Left ventricle myocardium superior (tissue), 1 donor: ENCODE data around the gene GPC3. TPM values are rescaled to one million over a fixed set of nuclear protein-coding genes. Genes with fewer than 3 reads are reported as not detected.
"Not testable (repeated sequence)": the region's sequence is repeated elsewhere in the genome, so short reads cannot be mapped to it uniquely, and the experiment has no call there.

Experiments used
- ATAC-seq: fragments of 200-7000 bp; cut with Tn5 transposase; one replicate; pipeline ENCODE4 v1.9.1; 2020; ENCODE audit warnings: mild to moderate bottlenecking, moderate library complexity
- DNase-seq: peaks from one replicate; pipeline ENCODE4 v3.0.0-alpha.2; 2020
- intact Hi-C: fragments of 100-400 bp; cut with micrococcal nuclease; formaldehyde crosslinking; loops from one replicate; pipeline ENCODE4 v1.11.0; 2022
- total RNA-seq: library from RNA; stranded (reverse); fragmentation: NEBNext Ultra II Directional; extraction: Animal tissue kit (Norgen Biotek cat#: 25700); gene quantifications from one replicate; pipeline ENCODE4 v1.2.1, GENCODE V29; 2021
- donor health status: DM: no; HTN: yes; CAD: no; lungs with severe emphysema.

Gene GPC3
- total RNA-seq, 1 donor from 2014 or later = 4.2 TPM

DNA sequence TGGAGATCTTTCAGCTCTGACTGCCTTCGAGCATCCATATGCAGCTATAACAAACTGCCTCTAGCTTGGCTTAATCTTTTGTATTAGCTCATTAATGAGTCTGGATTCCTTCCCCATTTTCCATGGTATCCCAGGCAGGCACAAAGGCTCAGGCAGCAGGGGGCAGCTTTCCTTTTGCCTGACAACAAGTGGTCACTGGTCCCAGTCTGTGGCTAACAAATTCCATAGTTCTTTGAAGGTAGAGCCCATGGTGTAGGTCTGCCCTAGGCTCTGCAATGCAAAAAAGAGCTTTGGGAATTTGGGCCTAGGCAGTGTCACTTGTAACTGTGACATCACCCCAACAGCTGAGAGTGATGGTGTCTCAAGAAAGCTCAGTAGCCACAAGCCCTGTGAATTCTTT lies 335.7 kb downstream of the GPC3 start:
- no peak for DNase-seq
- ATAC-seq = no peak
- intact Hi-C loops = no loop called here

GRCh38 chrX:133648594-133648993 lies 336.8 kb downstream of the GPC3 start:
- no peak for ATAC-seq

DNA sequence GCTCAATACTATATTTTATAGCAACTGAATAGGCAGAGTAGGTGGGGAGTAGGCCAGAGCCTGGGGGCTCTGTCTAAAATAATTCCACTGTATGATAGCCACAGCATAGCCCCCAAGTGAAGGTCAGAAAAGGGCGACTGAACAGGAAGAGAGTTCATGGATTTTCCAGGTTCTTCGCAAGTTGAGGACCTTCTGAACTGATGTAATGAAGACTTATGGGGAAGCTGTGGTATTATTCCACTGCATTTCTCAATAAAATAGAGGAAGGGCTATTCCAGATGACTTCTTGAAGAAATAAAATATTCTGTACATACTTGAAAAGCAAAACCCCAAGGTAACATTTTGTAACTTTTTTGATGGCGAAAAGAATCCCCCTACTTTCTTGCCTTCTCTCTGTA lies 338.7 kb downstream of the GPC3 start:
- intact Hi-C loops = no loop called here
- ATAC-seq = no peak

More at GRCh38 chrX:133648594-133648993, 336.8 kb downstream of the GPC3 start:
- intact Hi-C loops = no loop called here
- no peak for DNase-seq

DNA sequence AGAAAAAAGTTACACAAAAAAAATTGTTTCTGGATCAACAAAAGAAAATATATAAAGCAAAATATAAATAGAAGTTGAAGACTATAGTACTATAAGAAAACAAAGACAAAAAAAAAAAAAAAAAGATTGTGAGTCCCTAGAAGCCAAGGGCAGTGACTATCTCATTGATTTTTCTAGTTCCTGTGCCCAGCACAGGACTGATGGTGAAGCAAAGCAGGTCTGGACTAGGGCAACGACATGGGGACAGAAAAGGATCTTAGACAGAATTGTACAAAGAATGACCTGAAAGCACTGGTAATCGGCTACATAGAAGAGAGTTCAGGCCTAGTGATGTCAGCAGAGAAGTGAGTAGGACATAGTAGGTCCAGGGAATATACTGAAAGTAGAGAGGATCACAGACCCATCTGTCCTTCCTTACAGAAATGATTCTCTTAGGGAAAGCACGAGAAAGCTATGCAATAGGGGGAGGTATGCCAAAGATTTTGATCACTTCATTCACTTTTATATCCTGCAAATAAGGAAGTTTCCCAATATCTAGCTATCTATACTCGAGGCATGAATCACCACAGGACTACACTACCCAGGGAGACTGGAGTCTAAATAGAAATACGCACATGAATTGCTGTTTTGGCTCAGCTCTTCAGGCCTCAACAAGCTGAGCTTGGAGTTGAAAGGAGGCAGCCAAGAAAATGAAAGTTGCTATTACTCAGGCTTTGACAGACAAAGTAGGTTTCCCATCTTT lies 339.2 kb downstream of the GPC3 start:
- ATAC-seq = peak; percentile 87
- DNase-seq = no peak
- intact Hi-C loops = no loop called here

More for the DNA sequence above, 338.7 kb downstream of the GPC3 start:
- DNase-seq = no peak

- intact Hi-C loops = no loop called here
- DNase-seq (no peak), ATAC-seq (peak; percentile 60)
Measured at GRCh38 chrX:133645256-133645655, 340.1 kb downstream of the GPC3 start.

GRCh38 chrX:133640161-133641015 lies 345.0 kb downstream of the GPC3 start:
- ATAC-seq (no peak), DNase-seq (no peak)
- intact Hi-C loops = no loop called here

DNA sequence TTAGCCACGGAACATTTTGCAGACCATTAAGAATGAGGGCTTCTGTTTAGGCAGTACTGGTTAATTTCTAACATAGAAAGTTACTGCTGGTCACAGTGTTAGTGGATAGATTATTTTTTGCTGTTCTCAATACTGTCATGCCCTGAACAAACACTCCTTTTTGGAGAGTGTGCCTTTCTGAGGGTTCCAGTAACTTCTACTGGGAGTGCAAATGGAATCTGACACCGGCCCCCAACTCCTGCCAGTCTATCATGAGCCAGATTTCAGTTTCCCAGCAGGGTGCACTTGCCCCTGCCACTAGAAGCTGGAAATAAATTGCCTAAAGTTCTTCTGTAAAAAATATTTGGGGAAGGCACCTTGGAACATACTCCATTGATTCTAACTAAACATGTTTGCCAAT lies 345.7 kb downstream of the GPC3 start:
- intact Hi-C loops = no loop called here
- ATAC-seq (no peak), DNase-seq (no peak)

DNA sequence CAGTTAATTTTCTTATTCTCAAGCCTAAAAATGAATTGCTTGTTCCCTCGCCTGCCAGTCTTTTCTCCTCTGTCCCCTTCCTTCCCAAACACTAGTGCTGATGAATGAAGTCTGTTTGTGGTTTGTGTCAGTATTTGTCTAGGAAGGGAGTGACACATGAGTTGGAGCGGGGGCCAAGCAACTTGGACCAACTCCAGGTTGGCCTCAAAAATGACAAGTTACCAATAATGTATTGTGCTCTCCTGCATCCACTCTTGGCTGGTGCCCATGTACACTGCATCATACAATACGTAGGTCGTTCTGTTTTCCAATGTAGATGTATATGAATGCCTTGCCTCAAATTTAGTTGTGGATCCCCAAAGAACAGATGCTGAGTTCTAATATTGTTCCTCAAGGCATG lies 347.1 kb downstream of the GPC3 start:
- ATAC-seq (no peak), DNase-seq (no peak)
- intact Hi-C loops = no loop called here

GRCh38 chrX:133637765-133638164 lies 347.6 kb downstream of the GPC3 start:
- intact Hi-C loops = no loop called here

DNA sequence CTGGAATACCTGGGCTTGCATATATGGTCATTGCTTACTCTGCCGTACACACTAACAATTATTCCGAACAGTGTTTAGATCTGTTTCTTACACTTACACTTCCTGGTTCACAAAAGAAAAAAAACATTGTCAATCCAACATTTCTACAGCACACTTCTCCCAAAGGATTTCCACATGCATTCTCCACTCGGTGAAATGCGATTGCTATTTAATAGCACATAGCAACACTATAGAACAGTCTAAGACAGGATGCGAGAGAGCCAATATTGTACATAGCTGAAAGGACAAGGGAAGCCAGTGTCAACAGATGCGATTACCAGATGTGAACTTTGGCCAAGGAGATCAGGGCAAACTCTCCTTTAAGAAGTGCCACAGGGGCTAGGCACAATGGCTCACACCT lies 349.4 kb downstream of the GPC3 start:
- intact Hi-C loops = no loop called here
- DNase-seq (no peak), ATAC-seq (no peak)

More at GRCh38 chrX:133637765-133638164, 347.6 kb downstream of the GPC3 start:
- DNase-seq = no peak
- ATAC-seq = no peak

- intact Hi-C loops = no loop called here
- ATAC-seq = no peak
- DNase-seq = no peak
Measured at GRCh38 chrX:133634416-133634815, 351.0 kb downstream of the GPC3 start.

DNA sequence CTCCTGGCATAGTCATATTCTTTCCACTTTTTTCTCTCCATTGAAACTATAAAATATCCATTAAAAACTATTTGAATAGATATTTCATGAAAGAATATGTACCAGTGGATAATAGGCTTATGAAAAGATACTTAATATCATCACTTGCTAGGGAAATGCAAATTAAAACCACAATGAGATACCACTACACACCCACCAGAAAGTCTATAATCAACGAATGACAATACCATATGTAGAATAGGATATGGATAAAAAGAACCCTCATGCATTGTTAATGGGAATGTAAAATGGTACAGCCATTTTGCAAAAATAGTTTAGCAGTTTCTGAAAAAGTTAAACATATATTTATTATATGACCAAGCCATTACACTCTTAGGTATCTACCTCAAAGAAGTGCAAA lies 351.4 kb downstream of the GPC3 start:
- DNase-seq (no peak), ATAC-seq (no peak)
- intact Hi-C loops = no loop called here

DNA sequence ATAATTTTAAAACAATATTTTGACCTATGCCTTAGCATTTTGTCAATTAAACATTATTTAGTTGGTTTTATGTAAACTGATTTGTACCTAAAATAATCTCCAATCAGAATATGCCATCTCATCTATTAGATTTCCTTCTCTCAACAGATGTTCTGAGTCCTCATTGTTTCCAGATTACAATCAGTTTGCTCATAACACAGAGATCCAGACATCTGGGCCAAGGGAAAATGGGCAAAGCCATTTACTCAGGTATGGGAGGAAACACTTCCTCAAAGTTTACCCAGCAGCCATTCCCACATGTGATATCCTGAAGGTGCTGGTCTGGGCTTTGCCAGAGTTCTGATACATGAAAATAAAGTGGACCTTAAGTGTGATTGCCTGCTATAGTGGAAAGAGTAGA lies 352.2 kb downstream of the GPC3 start:
- DNase-seq = no peak
- ATAC-seq = no peak
- intact Hi-C loops = no loop called here

DNA sequence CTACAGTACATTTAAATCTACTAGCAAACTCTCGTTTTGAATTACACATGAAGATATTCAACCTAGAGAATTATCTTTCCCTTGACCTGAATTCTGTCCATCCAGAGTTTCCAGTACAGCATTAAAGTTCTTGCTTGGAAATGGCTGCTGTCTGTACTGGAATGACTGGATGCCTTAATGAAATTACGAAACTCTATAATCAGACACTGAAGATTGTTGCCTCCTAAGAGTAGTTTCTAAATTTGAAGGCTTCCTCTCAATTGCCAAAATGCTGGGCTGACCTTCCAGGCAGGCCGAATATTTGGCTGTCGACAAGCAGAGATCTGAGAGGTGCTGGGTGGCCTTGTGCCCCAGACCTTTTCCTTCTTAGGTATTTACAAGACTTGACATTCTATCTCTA lies 355.0 kb downstream of the GPC3 start:
- intact Hi-C loops = no loop called here
- DNase-seq (no peak), ATAC-seq (peak; percentile 65)

GRCh38 chrX:133627673-133628072 lies 357.7 kb downstream of the GPC3 start:
- no peak for ATAC-seq
- intact Hi-C loops = no loop called here
- no peak for DNase-seq

DNA sequence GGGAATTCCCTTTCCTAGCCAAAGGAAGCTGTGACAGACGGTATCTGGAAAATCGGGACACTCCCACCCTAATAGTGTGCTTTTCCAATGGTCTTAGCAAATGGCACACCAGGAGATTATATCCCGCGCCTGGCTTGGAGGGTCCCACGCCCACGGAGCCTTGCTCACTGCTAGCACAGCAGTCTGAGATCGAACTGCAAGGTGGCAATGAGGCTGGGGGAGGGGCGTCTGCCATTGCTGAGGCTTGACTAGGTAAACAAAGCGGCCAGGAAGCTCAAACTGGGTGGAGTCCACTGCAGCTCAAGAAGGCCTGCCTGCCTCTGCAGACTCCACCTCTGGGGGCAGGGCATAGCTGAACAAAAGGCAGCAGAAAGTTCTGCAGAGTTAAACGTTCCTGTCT lies 364.0 kb downstream of the GPC3 start:
- intact Hi-C loops, DNase-seq, ATAC-seq: not testable (repeated sequence)

GRCh38 chrX:133611676-133612075 lies 373.7 kb downstream of the GPC3 start:
- DNase-seq = no peak
- intact Hi-C loops = no loop called here
- no peak for ATAC-seq

GRCh38 chrX:133610056-133610455 lies 375.3 kb downstream of the GPC3 start:
- DNase-seq = no peak
- intact Hi-C loops = no loop called here
- ATAC-seq = no peak

- DNase-seq (no peak), ATAC-seq (no peak)
- intact Hi-C loops = no loop called here
Measured at GRCh38 chrX:133609166-133609565, 376.2 kb downstream of the GPC3 start.

- intact Hi-C loops = no loop called here
- DNase-seq (no peak), ATAC-seq (no peak)
Measured at GRCh38 chrX:133608406-133608805, 377.0 kb downstream of the GPC3 start.
